GM21723 (cell line): ENCODE measurements around the gene MEX3A.
"Not testable (repeated sequence)": the region's sequence is repeated elsewhere in the genome, so short reads cannot be mapped to it uniquely, and the experiment has no call there.

Experiments
- ATAC-seq: cut with Tn5 transposase; IDR thresholded peaks from one replicate; pipeline ENCODE4 v1.9.1; 2021; ENCODE audit warnings: mild to moderate bottlenecking, moderate library complexity; ENCODE audit not compliant: unreplicated experiment

MEX3A gene

GRCh38 chr1:156062189-156062588, 20.1 kb downstream of the MEX3A start:
- no peak for ATAC-seq

- ATAC-seq = no peak
These were observed 21.2 kb downstream of the MEX3A start, which contains the start of gene RAB25 for GRCh38 chr1:156060937-156061636. RAB25 (plus strand) TSS chr1:156061160; CDS start chr1:156061401, 241 bp downstream.

GRCh38 chr1:156056326-156056849, 25.9 kb downstream of the MEX3A start:
- no peak for ATAC-seq

GRCh38 chr1:156055281-156056048, 26.8 kb downstream of the MEX3A start:
- ATAC-seq = no peak

- ATAC-seq = peak; percentile 77
These were observed 27.6 kb downstream of the MEX3A start, which contains the start of gene LAMTOR2 for GRCh38 chr1:156054500-156055280. LAMTOR2 (plus strand) TSS chr1:156054782; CDS start chr1:156054890, 108 bp downstream.

- peak; percentile 33 for ATAC-seq
These were observed 28.3 kb downstream of the MEX3A start, which contains the start of gene UBQLN4 for GRCh38 chr1:156053768-156054499. UBQLN4 (minus strand) TSS chr1:156053798; CDS start chr1:156053701, 97 bp downstream.

GRCh38 chr1:156052862-156053767, 29.1 kb downstream of the MEX3A start:
- no peak for ATAC-seq

GRCh38 chr1:156051011-156051725, 31.1 kb downstream of the MEX3A start:
- ATAC-seq = no peak

GRCh38 chr1:156050376-156050775, 31.9 kb downstream of the MEX3A start:
- no peak for ATAC-seq

GRCh38 chr1:156048663-156049258, 33.5 kb downstream of the MEX3A start:
- no peak for ATAC-seq

GRCh38 chr1:156045076-156045475, 37.2 kb downstream of the MEX3A start:
- ATAC-seq = no peak

- no peak for ATAC-seq
These were observed 39.4 kb downstream of the MEX3A start for GRCh38 chr1:156042828-156043227.

GRCh38 chr1:156034991-156035390, 47.3 kb downstream of the MEX3A start:
- ATAC-seq = not testable (repeated sequence)

- ATAC-seq = no peak
These were observed 49.3 kb downstream of the MEX3A start for GRCh38 chr1:156033011-156033410.

- no peak for ATAC-seq
These were observed 55.7 kb downstream of the MEX3A start for GRCh38 chr1:156026588-156026987.

- ATAC-seq = no peak
These were observed 56.4 kb downstream of the MEX3A start for GRCh38 chr1:156025876-156026275.

- ATAC-seq = no peak
These were observed 57.5 kb downstream of the MEX3A start for GRCh38 chr1:156024801-156025200.
